GM18520 (cell line): Measurements from ENCODE around the gene NTM.

Experiments
- ATAC-seq: cut with Tn5 transposase; IDR thresholded peaks from one replicate; pipeline ENCODE4 v1.9.1; 2021; ENCODE audit not compliant: unreplicated experiment

Gene NTM

GRCh38 chr11:132228746-132229325 lies 858.4 kb downstream of the NTM start:
- ATAC-seq = no peak

- no peak for ATAC-seq
Observed at GRCh38 chr11:132231656-132232347, 861.4 kb downstream of the NTM start.

GRCh38 chr11:132234878-132235277 lies 864.5 kb downstream of the NTM start:
- ATAC-seq = no peak

GRCh38 chr11:132237781-132238180 lies 867.4 kb downstream of the NTM start:
- ATAC-seq = no peak

- ATAC-seq = no peak
Observed at GRCh38 chr11:132238331-132238866, 868.0 kb downstream of the NTM start.

- no peak for ATAC-seq
Observed at GRCh38 chr11:132240374-132240773, 870.0 kb downstream of the NTM start.

- no peak for ATAC-seq
Observed at GRCh38 chr11:132242632-132243031, 872.2 kb downstream of the NTM start.

GRCh38 chr11:132244846-132245245 lies 874.4 kb downstream of the NTM start:
- ATAC-seq = no peak

GRCh38 chr11:132245403-132246385 lies 875.3 kb downstream of the NTM start:
- no peak for ATAC-seq

GRCh38 chr11:132248580-132248979 lies 878.2 kb downstream of the NTM start:
- no peak for ATAC-seq

- ATAC-seq = no peak
Observed at GRCh38 chr11:132249256-132249655, 878.8 kb downstream of the NTM start.

- no peak for ATAC-seq
Observed at GRCh38 chr11:132251061-132251460, 880.6 kb downstream of the NTM start.

- no peak for ATAC-seq
Observed at GRCh38 chr11:132253469-132254264, 883.3 kb downstream of the NTM start.

- no peak for ATAC-seq
Observed at GRCh38 chr11:132254906-132255305, 884.5 kb downstream of the NTM start.

- no peak for ATAC-seq
Observed at GRCh38 chr11:132256528-132257279, 886.3 kb downstream of the NTM start.

GRCh38 chr11:132257871-132258270 lies 887.5 kb downstream of the NTM start:
- ATAC-seq = no peak

GRCh38 chr11:132258875-132259274 lies 888.5 kb downstream of the NTM start:
- no peak for ATAC-seq

GRCh38 chr11:132260636-132261035 lies 890.2 kb downstream of the NTM start:
- no peak for ATAC-seq

GRCh38 chr11:132263241-132263640 lies 892.8 kb downstream of the NTM start:
- ATAC-seq = no peak

GRCh38 chr11:132263875-132264274 lies 893.5 kb downstream of the NTM start:
- no peak for ATAC-seq
